A673 (cell line): ENCODE results near the gene DAPK3.

Source experiments
- EZH2 ChIP-seq: fragments of 200-600 bp; sonication (generic); IDR thresholded peaks from 2 replicates; pipeline ENCODE4 v1.6.1; 2017; ENCODE audit warnings: borderline replicate concordance, low read depth, mild to moderate bottlenecking, mixed read lengths, antibody characterized with exemption, low read length; ENCODE audit not compliant: poor library complexity, severe bottlenecking
- TF ChIP-seq, protein P1 (sequence below): fragments of 300-800, 200-600 bp; sonication (generic); conservative IDR thresholded peaks from 2 replicates; pipeline ENCODE4 v1.5.1; 2017; ENCODE audit warnings: low read depth, mild to moderate bottlenecking, antibody characterized with exemption, low read length, moderate library complexity, mixed read lengths

DNA sequence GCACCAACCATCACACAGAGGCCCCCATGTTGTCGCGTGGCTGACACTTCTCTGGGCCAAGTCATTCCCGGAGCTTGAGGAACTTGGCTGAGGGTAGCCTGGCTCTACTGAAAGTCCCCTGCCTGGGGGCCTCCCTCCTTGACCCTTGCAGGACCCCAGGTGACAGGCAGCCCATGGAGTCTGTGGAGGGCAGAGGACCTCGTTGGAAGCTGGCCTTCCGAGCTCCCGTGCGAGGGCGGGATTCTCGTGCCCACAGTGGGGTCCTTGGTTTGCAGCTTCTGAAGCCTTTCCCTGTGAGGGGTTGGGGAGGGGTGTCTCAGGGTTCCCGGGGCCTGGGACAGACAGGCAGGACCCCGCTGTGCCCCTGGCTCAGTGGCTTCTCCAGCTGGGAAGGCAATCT is 21.6 kb downstream of the DAPK3 start:
- TF ChIP-seq, protein P1, sequence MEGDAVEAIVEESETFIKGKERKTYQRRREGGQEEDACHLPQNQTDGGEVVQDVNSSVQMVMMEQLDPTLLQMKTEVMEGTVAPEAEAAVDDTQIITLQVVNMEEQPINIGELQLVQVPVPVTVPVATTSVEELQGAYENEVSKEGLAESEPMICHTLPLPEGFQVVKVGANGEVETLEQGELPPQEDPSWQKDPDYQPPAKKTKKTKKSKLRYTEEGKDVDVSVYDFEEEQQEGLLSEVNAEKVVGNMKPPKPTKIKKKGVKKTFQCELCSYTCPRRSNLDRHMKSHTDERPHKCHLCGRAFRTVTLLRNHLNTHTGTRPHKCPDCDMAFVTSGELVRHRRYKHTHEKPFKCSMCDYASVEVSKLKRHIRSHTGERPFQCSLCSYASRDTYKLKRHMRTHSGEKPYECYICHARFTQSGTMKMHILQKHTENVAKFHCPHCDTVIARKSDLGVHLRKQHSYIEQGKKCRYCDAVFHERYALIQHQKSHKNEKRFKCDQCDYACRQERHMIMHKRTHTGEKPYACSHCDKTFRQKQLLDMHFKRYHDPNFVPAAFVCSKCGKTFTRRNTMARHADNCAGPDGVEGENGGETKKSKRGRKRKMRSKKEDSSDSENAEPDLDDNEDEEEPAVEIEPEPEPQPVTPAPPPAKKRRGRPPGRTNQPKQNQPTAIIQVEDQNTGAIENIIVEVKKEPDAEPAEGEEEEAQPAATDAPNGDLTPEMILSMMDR = no peak
- no peak for TF ChIP-seq EZH2
